Heart left ventricle (tissue), 16 donors: ENCODE measurements around the gene CLPTM1L. TPM values are rescaled to one million over a fixed set of nuclear protein-coding genes. Genes with fewer than 3 reads are reported as not detected.

Experiments used
- ATAC-seq, 4 donors: fragments of 200-7000 bp; cut with Tn5 transposase; one replicate each; pipeline ENCODE4 v1.9.1; 2020 to 2022; ENCODE audit warnings: moderate library complexity in 4 of 4, mild to moderate bottlenecking in 3 of 4, moderate number of reproducible peaks in 1 of 4
- DNase-seq, 5 donors: peaks; one replicate each; pipeline ENCODE4 v3.0.0-alpha.2; 2020
- H3K27ac ChIP-seq, 12 donors: fragments of 200-600 bp; sonication (generic) in 4 of 12; one replicate each; pipeline versions ENCODE4 v1.5.0 to v1.8.0; 2016 to 2022; ENCODE audit warnings: mild to moderate bottlenecking in 2 of 12
- H3K27me3 ChIP-seq, 9 donors: fragments of 200-600 bp; sonication (generic) in 2 of 9; one replicate each; pipeline versions ENCODE4 v1.5.1 to v1.8.0; 2016 to 2022; ENCODE audit warnings: mild to moderate bottlenecking in 3 of 9
- H3K36me3 ChIP-seq, 9 donors: fragments of 200-600 bp; sonication (generic) in 2 of 9; one replicate each; pipeline versions ENCODE4 v1.5.0 to v1.8.0; 2018 to 2022; ENCODE audit warnings: mild to moderate bottlenecking in 2 of 9
- H3K4me1 ChIP-seq, 12 donors: fragments of 200-600 bp; sonication (generic) in 4 of 12; one replicate each; pipeline versions ENCODE4 v1.5.0 to v1.8.0; 2016 to 2022; ENCODE audit warnings: mild to moderate bottlenecking in 3 of 12
- H3K4me3 ChIP-seq, 12 donors: fragments of 200-600 bp; sonication (generic) in 4 of 12; one replicate each; pipeline versions ENCODE4 v1.5.0 to v1.8.0; 2017 to 2022; ENCODE audit warnings: mild to moderate bottlenecking in 9 of 12, moderate library complexity in 4 of 12
- H3K9me3 ChIP-seq, 12 donors: fragments of 200-600 bp; sonication (generic) in 4 of 12; one replicate each; pipeline versions ENCODE4 v1.5.0 to v1.8.0; 2016 to 2022; ENCODE audit warnings: mild to moderate bottlenecking in 1 of 12
- POLR2A ChIP-seq, 2 donors: fragments of 450-650 bp; IDR thresholded peaks; one replicate each; pipeline ENCODE4 v1.6.1; 2017; ENCODE audit warnings: antibody characterized with exemption in 2 of 2, mild to moderate bottlenecking in 2 of 2, moderate library complexity in 2 of 2
- WGBS, 4 donors: extraction: QIAGEN DNeasy Blood & Tissue Kit in 2 of 4; methylation state at CpG; one replicate each; pipeline versions ENCODE4 v1.1.5 to v1.1.7; 2013 to 2018; 5-methylcytosine and 5-hydroxymethylcytosine counted together
- intact Hi-C, 10 donors: fragments of 100-400 bp; cut with DNase I; formaldehyde crosslinking; loops; one replicate each; pipeline versions ENCODE4 v1.11.1 to v1.14.2; 2022
- polyA plus RNA-seq, 2 donors: library from polyadenylated mRNA; stranded (reverse); fragments of 200-250 nt; gene quantifications; one replicate each; pipeline ENCODE4 v1.2.3, GENCODE V29; 2013
- total RNA-seq, 9 donors: library from RNA; depleted of rRNA in 2 of 9; stranded (reverse); fragments of >200 nt in 2 of 9; fragmentation: NEBNext Ultra II Directional in 3 of 9; extraction: Animal tissue kit (Norgen Biotek cat#: 25700) in 3 of 9; gene quantifications; one replicate each; pipeline versions ENCODE4 v1.1.0 to v1.2.4, GENCODE V29; 2016 to 2023
- TF ChIP-seq, protein P1 (sequence below), 12 donors: fragments of 200-600 bp; sonication (generic) in 4 of 12; IDR thresholded peaks; one replicate each; pipeline versions ENCODE4 v1.5.0 to v1.8.0; 2018 to 2022; ENCODE audit warnings: antibody characterized with exemption in 12 of 12, mild to moderate bottlenecking in 5 of 12
- donor health status: ischemic (EF 13 %, LVEDD 7.1; RV severe dilation, severe dysfunction).
- donor health status: healthy with polysubstance abuse.
- donor health status: DM: no; HTN: yes; CAD: no.
- donor health status: DM: no; HTN: no; CAD: no.
- donor health status: ischemic (EF 25% LVEDD 6.9; RV normal size, moderate dysfunction).
- donor health status: ischemic (EF 25% LVEDD 5.7; RV mildly dilated, moderate dysfunction).
- donor health status: healthy.
- donor health status: DM: yes; HTN: yes; CAD: no.
- donor health status: ischemic (EF 35%, LVEDD 5.7; RV mildly dilated, moderate dysfunction).
- donor health status: nonischemic (EF 11% LVEDD 7.7; RV severe dilation, severe dysfunction).
- donor health status: DM: yes; HTN: yes; CAD: no.
- donor health status: PGD.
- donor health status: ischemic (EF 29% LVEDD 5.4; RV normal size, mild dysfunction).
- donor health status: nonischemic (EF 23%, LVEDD 6.1; RV moderate dilation, normal function).

Gene CLPTM1L
- total and polyA plus RNA-seq, 11 donors, result 23.5 to 96.8 (median 39.4) TPM

DNA sequence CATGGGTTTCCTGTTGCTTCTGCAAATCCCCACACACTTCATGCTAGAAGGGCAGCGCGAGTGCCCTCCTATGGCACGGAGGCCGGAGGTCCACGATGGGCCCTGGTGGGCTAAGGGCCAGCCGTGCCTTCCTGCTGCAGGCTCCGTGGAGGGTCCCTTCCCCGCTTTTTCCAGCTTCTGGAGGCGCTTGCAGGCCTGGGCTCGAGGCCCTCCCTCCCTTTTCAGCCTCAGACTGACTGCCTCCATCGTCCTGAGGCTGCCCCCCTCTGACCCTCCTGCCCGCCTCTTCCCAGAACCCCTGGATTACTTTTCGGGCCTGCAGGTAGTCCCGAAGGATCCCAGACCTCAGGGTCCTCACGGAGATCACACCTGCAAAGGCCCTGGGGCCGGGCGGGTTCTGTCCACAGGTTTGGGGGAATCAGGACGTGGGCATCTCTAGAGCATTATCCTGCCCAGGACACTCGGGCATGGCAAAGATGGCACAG, 46.8 kb downstream of the CLPTM1L start:
- Histone ChIP-seq H3K4me3 (no peak overlapping the region), H3K9me3 (peaks cover 0 to 6% (median 0%) of the 10 kb centered on the region in 12 donors), H3K27ac (no peak overlapping the region), H3K4me1 (peaks cover 0 to 14% (median 0%) of the 10 kb centered on the region in 12 donors), H3K36me3 (no peaks in the 10 kb centered on the region), H3K27me3 (peaks cover 19 to 48% (median 27%) of the 10 kb centered on the region in 9 donors)
- DNase-seq, result peak in 1 of 5 donors; percentile 43
- 83 to 87% (median 84%) methylated on average over 17 to 19 of the region's 19 CpGs for WGBS, 4 donors
- ATAC-seq, result no peak
- TF ChIP-seq, protein P1, sequence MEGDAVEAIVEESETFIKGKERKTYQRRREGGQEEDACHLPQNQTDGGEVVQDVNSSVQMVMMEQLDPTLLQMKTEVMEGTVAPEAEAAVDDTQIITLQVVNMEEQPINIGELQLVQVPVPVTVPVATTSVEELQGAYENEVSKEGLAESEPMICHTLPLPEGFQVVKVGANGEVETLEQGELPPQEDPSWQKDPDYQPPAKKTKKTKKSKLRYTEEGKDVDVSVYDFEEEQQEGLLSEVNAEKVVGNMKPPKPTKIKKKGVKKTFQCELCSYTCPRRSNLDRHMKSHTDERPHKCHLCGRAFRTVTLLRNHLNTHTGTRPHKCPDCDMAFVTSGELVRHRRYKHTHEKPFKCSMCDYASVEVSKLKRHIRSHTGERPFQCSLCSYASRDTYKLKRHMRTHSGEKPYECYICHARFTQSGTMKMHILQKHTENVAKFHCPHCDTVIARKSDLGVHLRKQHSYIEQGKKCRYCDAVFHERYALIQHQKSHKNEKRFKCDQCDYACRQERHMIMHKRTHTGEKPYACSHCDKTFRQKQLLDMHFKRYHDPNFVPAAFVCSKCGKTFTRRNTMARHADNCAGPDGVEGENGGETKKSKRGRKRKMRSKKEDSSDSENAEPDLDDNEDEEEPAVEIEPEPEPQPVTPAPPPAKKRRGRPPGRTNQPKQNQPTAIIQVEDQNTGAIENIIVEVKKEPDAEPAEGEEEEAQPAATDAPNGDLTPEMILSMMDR (IDR thresholded peaks at IDR 0.05), result no peak
- TF ChIP-seq POLR2A (IDR thresholded peaks at IDR 0.05), result no peak
- intact Hi-C loops, result no loop called here

GRCh38 chr5:1297243-1297642, 47.7 kb downstream of the CLPTM1L start:
- TF ChIP-seq, protein P1 (IDR thresholded peaks at IDR 0.05), result no peak
- no peak for TF ChIP-seq POLR2A (IDR thresholded peaks at IDR 0.05)
- Histone ChIP-seq H3K9me3 (peaks cover 0 to 3% (median 0%) of the 10 kb centered on the region in 12 donors), H3K4me3 (no peak overlapping the region), H3K36me3 (no peaks in the 10 kb centered on the region), H3K27ac (no peak overlapping the region), H3K27me3 (peaks cover 21 to 57% (median 31%) of the 10 kb centered on the region in 9 donors), H3K4me1 (peaks cover 0 to 14% (median 0%) of the 10 kb centered on the region in 12 donors)
- intact Hi-C loops, result no loop called here
- DNase-seq (peak in 1 of 5 donors; percentile 4), ATAC-seq (no peak)
- WGBS, 4 donors, result 88 to 93% (median 92%) methylated on average over 4 of the region's 4 CpGs

- Histone ChIP-seq H3K9me3 (no peaks in the 10 kb centered on the region), H3K27me3 (peaks cover 21 to 64% (median 33%) of the 10 kb centered on the region in 9 donors), H3K36me3 (no peaks in the 10 kb centered on the region), H3K4me1 (peaks cover 0 to 14% (median 0%) of the 10 kb centered on the region in 12 donors), H3K4me3 (no peak overlapping the region), H3K27ac (no peak overlapping the region)
- ATAC-seq, result no peak
- intact Hi-C loops, result no loop called here
- WGBS, 4 donors, result 40 to 68% (median 48%) methylated on average over 7 to 22 of the region's 22 CpGs
- DNase-seq, result peak in 1 of 5 donors; percentile 61
- TF ChIP-seq, protein P1 (IDR thresholded peaks at IDR 0.05), result no peak
- TF ChIP-seq POLR2A (IDR thresholded peaks at IDR 0.05), result no peak
These were observed 49.3 kb downstream of the CLPTM1L start for GRCh38 chr5:1295650-1296037.

- peak within 1 kb of the TSS in 1 of 12 donors; percentile 10 for H3K4me3 ChIP-seq
- no peaks in the 10 kb centered on the region for H3K9me3 ChIP-seq
- H3K27ac ChIP-seq, result no peak within 1 kb of the TSS
- TF ChIP-seq, protein P1 (IDR thresholded peaks at IDR 0.05), result no peak
- TF ChIP-seq POLR2A (IDR thresholded peaks at IDR 0.05), result no peak
- 1 to 3% (median 2%) methylated on average over 22 to 102 of the region's 102 CpGs for WGBS, 4 donors
- intact Hi-C loops, result no loop called here
- H3K4me1 ChIP-seq, result peaks cover 0 to 14% (median 0%) of the 10 kb centered on the region in 12 donors
- ATAC-seq, result peak in 1 of 4 donors; percentile 17
- peaks cover 21 to 64% (median 33%) of the 10 kb centered on the region in 9 donors for H3K27me3 ChIP-seq
- peak in 1 of 5 donors; percentile 51 for DNase-seq
- H3K36me3 ChIP-seq, result no peaks in the 10 kb centered on the region
These were observed 49.9 kb downstream of the CLPTM1L start, which contains the start of gene TERT for GRCh38 chr5:1294835-1295649. Gene TERT, minus strand, starts transcription at chr5:1295068. Its CDS starts 79 bp downstream, at chr5:1294989.
